Head of caudate nucleus (tissue), 42 donors: ENCODE data around the gene PLCH1.
"Not testable (repeated sequence)": the region's sequence is repeated elsewhere in the genome, so short reads cannot be mapped to it uniquely, and the experiment has no call there.

ENCODE experiments used
- DNase-seq, 42 donors: peaks; one replicate each; pipeline versions ENCODE4 v3.0.0 to v3.0.0-alpha.2; 2020 to 2021; ENCODE audit warnings: mixed read lengths in 7 of 42
- intact Hi-C: fragments of 100-400 bp; cut with DNase I; formaldehyde crosslinking; loops from one replicate; pipeline ENCODE4 v1.15.0; 2022

PLCH1 gene

DNA sequence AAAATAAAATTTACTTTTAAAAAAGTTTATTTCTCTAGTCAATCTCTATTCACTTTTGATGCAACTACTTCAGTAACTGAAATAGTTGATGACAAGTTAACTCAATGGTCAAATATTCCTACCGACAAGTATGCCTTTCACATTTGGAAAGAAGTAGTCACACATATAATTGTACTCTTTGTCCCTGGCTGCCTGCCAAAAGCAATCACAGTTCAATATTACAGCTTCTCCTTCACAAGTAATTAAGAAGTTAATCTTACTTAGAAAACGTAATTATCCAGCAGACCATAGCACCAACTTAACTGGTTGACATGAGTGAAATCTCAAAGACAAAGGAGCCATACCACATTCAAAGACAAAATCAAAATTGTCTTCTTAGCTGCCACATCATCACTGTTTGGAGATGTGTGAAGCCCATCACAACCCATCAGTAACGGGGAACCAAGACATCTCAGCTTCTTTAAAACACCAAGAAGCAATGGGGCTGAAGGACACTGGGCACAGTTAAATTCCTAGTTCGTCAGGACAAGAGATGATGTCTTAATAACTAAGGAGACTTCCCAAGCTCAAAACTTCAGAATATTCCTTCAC lies 86.1 kb downstream of the PLCH1 start:
- intact Hi-C loops: no loop called here
- no peak for DNase-seq

DNA sequence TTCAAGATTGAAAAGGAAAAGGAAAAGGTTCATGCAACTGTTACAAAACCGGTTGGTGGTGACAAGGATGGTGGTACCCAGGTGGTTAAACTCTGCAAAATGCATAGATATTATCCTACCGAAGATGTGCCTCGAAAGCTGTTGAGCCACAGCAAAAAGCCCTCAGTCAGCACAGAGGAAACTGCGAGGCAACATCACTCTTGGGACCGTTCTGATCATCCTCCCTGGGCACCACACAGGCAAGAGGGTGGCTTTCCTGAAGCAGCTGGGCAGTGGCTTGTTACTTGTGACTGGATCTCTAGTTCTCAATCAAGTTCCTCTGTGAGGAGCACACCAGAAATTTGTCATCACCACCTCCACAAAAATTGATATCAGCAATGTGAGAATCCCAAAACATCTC lies 86.9 kb downstream of the PLCH1 start:
- DNase-seq: no peak
- intact Hi-C loops: no loop called here

DNA sequence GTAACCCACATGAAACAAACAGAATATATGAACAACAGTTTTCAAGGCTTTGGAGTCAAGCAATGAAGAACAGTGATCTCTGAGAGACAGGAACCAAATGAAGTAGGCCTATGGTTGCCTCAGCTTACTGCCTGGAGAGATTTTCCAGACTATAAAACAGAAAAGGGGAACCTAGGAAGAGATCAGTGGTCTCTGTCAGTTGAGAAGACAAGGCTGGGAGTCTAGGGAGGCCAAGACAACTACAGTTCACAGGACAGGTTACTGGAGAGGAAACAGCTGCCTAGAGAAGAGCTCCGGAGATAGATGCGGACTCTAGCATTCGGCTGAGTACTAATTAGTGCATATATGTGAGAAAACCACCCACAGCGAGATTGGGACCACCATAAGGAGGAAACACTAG lies 87.7 kb downstream of the PLCH1 start:
- DNase-seq: no peak
- intact Hi-C loops: no loop called here

DNA sequence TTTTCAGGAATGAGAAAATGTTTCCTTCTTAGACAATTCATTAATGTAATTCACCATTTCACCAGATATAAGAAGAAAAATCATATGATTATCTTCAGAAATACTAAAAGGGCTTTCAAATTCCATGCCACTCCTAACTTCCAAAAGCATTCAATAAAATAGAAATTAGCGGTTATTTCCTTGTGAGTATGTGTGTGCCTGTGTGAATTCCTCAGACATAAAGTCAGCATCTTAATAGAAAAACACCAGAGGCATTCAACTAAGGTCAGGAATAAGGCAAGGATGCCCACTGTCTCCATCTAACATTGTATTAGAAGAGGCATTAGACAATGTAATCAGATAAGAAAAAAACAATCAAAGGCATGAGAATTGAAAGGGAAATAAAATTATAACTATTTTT lies 88.4 kb downstream of the PLCH1 start:
- no peak for DNase-seq
- intact Hi-C loops: no loop called here

DNA sequence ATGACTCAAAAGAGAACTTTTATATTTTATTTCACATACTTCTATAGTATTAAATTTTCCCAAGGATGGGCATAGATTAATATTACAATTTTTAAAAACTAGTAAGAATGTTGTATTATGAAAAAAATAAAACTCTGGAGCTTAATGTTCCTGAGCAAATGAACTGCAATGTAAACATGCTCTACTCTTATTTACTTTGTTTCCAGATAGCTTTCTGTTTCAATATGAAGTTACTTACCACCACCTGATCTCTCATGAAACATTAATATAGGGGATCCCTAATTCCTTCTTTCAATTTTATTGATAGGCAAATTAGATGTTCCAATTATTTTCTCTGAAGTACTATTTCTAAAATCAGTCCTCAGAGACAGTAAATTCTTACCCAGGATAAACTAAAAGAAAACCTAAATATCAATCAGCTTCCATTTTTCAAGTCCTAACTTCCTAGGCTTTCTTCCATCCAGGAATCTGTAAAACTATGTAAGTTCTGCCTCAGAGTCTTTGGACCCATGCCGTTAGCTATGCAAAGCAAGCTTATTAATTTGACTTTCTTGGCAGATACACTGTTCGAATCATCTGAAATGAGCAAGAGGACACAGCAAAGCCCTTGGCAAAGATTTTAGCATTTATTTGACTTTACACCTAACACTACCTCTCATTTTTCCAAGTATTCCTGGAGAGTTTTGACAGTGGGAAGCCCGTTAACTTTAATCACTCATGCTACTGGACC lies 93.2 kb downstream of the PLCH1 start:
- intact Hi-C loops: no loop called here
- DNase-seq: no peak

DNA sequence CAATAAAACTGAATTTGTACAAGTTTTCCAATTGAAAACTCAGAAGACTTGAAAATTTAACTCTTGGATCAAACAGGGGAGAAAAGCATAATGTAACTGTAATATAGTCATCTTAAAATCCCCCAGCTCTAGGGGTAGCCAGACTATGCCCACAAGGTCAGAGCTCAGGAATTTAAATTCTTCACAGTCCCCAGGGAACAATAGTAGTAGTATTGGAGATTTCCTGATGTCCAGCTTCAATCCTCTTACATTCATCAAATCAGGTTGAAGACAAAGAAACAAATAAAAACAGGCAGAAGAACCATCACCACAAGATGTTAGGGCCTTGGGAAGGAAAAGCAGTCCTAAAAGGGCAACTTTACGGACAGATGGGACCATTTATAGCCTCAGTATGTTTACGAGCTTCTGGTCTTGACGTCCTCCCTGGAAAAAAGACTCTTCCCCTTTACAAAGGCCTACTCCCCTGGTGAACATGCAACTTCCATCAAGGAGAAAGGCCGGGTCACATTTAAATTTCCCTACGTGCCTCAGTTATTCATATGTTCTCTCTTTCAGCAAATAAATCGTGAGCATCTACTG lies 96.8 kb downstream of the PLCH1 start:
- intact Hi-C loops: no loop called here
- DNase-seq: no peak

DNA sequence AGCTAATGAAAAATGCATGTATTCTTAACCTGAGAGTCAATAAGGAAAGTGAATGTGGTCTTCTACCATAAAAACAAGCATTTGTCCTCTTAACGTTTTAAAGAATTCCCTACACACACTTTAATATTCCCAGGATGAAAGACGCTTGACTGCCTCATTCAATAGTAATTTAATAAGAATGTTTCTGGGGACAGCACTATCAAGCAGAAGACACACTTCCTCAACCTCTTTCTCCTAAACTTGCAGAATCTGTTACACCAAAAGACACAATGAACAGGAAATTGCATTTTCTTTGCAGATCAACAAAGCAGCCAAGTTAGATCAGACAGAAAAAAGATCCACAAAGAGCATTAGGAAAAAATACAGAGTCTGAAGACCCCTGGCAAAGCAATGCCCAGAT lies 97.7 kb downstream of the PLCH1 start:
- intact Hi-C loops: no loop called here
- DNase-seq: no peak

DNA sequence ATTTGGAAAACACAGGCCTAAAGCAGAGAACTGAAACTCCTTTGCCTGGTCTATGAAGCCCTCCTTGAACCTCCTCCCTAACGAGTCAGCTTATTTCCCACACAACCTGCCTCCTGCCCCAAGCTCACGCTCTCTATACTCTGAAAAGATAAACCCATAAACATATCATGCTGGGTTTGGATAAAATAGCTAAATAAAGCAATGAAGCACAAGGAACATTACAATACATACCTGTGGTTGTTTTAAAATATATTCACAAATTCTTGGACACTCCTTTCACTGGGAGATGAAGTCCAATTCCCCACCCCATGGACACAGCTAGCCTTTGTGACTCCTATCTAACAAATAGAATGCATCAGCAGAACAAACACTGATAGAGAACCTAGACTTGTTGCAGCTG lies 98.2 kb downstream of the PLCH1 start:
- intact Hi-C loops: no loop called here
- no peak for DNase-seq

DNA sequence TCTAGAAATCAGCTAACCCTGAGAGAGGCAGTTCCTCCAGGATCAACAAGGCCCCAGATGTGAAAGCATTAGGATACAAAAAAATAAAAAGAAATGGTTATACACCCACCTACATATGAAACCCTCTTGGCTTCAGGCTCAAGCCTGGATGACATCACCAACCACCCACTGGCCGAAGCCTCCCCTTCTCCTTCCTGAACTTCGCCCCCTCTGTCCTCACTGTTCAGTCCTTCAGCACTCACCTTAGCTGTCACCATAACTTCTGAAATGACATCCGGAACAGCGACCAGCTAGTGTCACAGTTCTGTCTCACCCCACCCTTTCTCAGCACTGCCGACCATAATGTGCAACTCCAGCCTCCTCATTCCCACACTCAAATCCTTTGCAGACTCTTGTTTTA lies 98.7 kb downstream of the PLCH1 start:
- DNase-seq: no peak
- intact Hi-C loops: no loop called here

DNA sequence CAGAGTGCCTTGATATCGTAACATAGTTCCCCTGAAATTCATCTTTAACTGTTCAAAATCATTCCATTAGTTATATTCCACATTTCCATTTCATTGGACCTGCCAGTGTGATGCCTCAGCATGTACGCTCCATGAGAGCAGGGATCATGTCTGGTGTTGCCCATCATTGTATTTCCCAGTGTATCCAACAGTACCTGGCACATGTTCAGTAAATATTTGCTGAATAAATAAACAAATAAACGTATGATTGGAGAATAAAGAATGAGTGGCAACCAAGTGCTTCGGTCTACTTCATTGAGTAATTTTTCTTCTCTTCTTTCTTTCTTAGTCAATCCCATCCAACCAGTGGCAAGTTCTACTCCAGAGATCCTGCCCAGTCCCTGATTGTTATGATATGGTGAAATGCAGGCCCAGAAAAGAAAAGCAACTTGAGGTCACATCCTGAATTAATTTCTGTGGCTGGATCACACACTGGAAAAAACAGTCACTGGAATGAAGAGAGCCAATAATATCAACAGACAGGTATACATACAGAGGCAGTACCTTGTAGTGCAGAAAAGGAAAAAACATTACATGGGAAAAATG lies 101.2 kb downstream of the PLCH1 start:
- DNase-seq: no peak
- intact Hi-C loops: no loop called here

DNA sequence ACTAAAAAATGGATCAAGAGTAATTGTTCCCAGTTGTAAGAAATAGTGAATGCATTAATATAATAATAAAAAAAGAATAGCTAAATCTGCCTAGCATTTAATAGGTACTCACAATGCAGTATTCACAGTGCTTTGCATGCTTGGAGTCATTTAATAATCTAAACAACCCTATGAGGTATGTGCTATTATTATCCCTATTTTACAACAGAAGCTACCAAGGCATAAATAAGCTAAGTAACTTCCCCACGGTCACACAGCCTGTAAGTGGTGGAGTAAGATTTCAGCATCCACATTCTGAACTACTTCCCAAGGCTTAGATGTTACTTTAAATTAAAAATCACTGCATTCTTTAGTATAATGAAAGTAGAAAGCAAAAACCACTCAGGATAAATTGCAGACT lies 102.9 kb downstream of the PLCH1 start:
- intact Hi-C loops: no loop called here

DNA sequence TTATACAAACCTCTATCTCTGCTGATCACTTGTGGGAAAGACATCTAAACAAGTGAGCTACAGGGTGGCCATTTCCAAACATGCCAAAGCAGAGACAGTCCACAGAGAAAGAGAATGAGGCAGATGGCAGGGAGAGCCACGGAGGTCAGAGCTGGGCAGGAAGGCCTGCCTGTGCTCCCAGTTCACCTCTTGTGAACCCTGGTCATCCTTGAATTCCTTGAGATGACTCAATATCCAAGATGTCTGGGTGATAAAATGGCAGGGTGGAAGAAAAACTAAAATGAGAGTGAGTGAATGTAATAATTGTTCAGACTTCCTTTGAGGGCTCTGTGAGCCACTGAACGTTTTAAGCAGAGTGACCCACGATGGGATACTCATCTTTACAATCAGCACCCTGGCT lies 104.8 kb downstream of the PLCH1 start:
- intact Hi-C loops: no loop called here

More for the DNA sequence above, 102.9 kb downstream of the PLCH1 start:
- no peak for DNase-seq

DNA sequence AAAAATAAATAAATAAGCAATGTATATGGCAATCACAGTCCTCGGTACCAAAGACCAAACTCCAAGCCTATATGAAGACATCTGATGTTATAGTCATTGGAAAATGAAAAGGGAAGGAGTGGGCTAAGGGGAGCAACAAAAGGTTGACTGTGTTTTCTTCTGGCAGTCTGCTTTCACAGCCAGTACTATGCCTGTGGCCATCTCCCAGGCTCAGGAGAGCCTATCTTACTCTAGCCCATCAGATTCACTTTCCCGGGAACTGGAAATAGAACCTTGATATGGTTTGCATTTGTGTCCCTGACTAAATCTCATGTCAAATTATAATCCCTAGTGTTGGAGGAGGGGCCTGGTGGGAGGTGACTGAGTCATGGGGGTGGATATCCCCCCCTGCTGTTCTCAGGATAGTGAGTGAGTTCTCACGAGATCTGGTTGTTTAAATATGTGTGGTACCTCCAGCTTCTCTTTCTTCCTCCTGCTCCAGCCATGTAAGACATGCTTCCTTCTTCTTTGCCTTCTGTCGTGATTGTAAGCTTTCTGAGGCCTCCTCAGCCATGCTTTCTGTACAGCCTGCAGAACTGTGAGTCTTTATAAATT lies 105.3 kb downstream of the PLCH1 start:
- intact Hi-C loops: no loop called here
- DNase-seq: no peak

More for the DNA sequence above, 104.8 kb downstream of the PLCH1 start:
- DNase-seq: no peak

DNA sequence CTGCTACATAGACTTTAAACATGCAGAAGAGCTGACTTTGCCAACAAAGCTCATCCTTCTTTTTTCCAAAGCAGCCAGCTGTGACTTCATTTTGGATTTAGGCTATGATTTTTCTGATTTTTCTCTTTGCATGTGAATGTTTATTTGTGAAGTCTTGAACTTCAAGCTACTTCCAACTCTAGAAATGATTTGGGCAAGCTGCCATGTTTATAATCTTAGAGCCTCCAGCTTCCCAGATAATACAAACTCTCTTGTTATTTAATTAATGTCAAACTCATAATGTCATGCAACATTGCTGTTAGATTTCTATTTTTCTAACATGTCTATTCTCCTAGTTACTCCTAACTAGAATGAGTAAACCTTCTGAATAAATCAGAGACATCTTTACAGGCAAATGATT lies 106.4 kb downstream of the PLCH1 start:
- DNase-seq: not testable (repeated sequence)

DNA sequence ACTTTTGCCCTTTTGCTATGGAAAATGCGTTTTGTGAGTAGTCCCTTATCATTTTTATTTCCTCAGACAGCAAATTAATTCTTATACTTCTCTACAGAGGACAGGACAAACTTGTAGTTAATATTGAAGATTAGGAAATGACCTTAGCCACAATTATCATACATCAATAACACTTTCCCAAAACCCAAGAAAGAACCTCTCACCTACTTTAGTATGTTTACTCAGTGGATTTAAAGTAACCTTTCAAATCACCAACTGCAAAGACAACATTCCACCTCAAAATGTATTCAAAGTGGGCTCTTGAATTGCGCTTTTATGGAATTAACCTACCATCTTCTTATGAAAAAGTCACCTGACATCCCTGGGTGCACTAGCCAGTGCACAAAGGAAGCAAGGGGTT lies 107.3 kb downstream of the PLCH1 start:
- DNase-seq: no peak
- intact Hi-C loops: no loop called here

More for the DNA sequence above, 106.4 kb downstream of the PLCH1 start:
- intact Hi-C loops: not testable (repeated sequence)

DNA sequence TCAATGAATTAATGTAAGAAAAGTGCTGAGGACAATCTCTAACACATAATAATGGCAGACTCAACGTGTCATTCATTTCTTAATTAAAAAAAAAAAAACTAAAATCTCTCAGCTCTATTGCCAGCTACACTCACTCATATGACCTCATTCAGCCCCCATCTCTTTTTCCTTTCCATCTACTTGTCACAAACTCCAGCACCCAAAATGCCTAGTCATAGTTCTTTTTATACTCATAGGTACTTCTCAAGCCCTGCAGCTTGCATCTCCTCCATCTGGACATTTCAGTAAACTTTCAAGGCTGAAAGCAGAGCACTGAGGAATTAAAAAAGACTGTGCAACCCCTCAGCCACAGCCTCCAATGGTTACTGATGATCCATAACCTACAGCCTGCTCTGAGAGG lies 109.8 kb downstream of the PLCH1 start:
- DNase-seq: no peak
- intact Hi-C loops: no loop called here

DNA sequence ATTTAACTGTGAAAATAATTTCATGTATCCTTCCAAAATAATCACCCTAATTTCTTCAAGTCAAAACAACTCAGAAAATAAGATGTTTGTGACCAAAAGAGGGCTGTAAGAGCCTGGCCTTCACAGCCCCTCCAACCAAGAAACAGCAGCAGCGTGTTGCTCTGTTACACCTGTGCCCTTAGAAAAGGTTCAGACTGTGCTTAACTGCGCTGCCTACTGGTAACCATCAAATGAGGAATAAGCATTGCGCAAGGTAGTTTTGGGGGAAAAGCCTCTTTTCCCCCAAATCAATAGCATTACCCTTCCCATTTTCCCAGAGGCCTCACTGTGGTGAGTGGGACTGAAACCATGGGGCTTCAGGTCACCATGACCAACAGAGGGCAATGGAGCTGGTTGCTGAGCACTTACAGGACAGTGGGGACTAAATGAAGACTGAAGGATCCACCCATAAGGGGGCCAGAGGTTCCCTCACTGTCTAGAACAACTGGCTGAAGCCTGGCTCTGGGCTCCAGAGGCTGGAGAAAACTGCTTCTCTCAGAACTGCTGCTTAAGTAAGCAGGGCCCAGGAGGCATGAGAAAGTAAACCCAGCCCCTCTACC lies 110.7 kb downstream of the PLCH1 start:
- DNase-seq: no peak
- intact Hi-C loops: no loop called here

DNA sequence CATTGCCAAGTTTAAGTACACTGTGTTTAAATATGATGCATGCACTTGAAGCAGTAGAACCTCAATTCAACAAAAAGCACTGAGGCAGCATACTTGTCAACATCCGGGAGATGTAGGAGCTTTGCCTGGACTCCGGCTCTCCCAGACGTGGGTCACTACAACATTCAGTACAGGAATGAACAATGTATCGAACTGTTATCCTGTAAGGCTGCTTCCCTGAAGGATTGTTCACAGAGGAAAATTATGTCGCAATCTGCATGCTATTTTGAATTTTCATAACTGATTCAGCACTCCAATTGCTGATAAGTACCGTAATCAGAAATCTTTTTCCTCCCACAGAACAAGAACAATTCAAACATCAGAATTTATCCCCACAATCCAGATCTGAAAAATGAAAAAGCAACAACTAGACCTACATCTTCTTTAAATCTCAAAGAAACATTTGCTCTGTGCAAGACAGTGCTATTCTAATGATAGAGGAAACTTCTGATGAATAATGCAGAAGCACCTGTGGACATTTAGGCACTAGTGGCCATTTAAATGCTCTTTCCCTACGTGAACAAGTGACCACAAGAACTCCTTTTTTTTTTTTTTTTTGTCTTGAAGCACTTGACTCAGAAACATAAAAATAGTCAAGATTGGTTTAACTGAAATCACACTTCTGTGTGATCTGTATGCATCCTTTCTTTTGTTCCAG lies 113.4 kb downstream of the PLCH1 start:
- no peak for DNase-seq
- intact Hi-C loops: no loop called here

DNA sequence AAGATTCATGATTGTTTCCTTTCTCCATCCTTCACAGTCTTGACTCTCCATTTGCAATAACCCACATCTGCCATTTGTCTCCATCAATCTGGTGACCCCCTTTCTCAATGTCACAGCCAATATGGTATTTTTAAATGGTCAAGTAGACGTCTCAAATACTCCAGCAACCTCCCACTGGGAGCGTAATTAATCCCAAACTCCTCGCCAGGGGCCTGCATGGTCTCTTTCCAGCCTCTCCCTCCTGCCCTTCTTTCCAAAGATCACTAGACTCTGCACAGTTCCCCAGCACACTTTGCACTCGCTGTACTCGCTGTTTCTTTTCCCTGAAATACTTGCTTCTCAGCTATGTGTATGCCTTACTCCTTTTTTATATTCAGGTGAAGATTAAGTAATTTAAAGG lies 115.3 kb downstream of the PLCH1 start:
- intact Hi-C loops: no loop called here
- DNase-seq: no peak
